HEK293 (cell line): ENCODE measurements around the gene SLFNL1.

Experiments used
- ATF2 ChIP-seq: fragments of 450-650 bp; formaldehyde crosslinking; IDR thresholded peaks from 2 replicates; pipeline ENCODE4 v1.5.1; 2016; ENCODE audit warnings: missing biosample characterization, missing genetic modification characterization, low read depth
- CTCF ChIP-seq: fragments of 450-650 bp; formaldehyde crosslinking; IDR thresholded peaks from 2 replicates; pipeline ENCODE4 v1.5.1; 2016; ENCODE audit warnings: missing biosample characterization, missing genetic modification characterization
- HOXC10 ChIP-seq: sonication (generic); formaldehyde crosslinking; IDR thresholded peaks from 2 replicates; pipeline ENCODE4 v1.8.1; 2023; ENCODE audit warnings: mild to moderate bottlenecking, missing genetic modification reagents
- KLF9 ChIP-seq: fragments of 450-650 bp; formaldehyde crosslinking; IDR thresholded peaks from 2 replicates; pipeline ENCODE4 v1.5.1; 2016; ENCODE audit warnings: missing biosample characterization, missing genetic modification characterization, low read depth
- REPIN1 ChIP-seq: fragments of 450-650 bp; formaldehyde crosslinking; IDR thresholded peaks from 2 replicates; pipeline ENCODE4 v1.5.1; 2017; ENCODE audit warnings: missing biosample characterization, missing genetic modification characterization, low read depth
- REST ChIP-seq: fragments of 450-650 bp; formaldehyde crosslinking; IDR thresholded peaks from 2 replicates; pipeline ENCODE4 v1.5.1; 2016; ENCODE audit warnings: missing biosample characterization, missing genetic modification characterization
- ZBTB6 ChIP-seq: fragments of 450-650 bp; formaldehyde crosslinking; IDR thresholded peaks from 2 replicates; pipeline ENCODE4 v1.5.1; 2017; ENCODE audit warnings: missing biosample characterization, missing genetic modification characterization
- ZNF366 ChIP-seq: fragments of 450-650 bp; formaldehyde crosslinking; conservative IDR thresholded peaks from 2 replicates; pipeline ENCODE4 v1.5.1; 2016; ENCODE audit warnings: missing biosample characterization, missing genetic modification characterization
- ZNF423 ChIP-seq: fragments of 450-650 bp; formaldehyde crosslinking; IDR thresholded peaks from 2 replicates; pipeline ENCODE4 v1.5.1; 2016; ENCODE audit warnings: missing biosample characterization, missing genetic modification characterization
- ZNF768 ChIP-seq: fragments of 450-650 bp; formaldehyde crosslinking; IDR thresholded peaks from 2 replicates; pipeline ENCODE4 v1.5.1; 2018; ENCODE audit warnings: missing biosample characterization, mild to moderate bottlenecking, missing genetic modification characterization
- ZNF792 ChIP-seq: fragments of 450-650 bp; formaldehyde crosslinking; IDR thresholded peaks from 2 replicates; pipeline ENCODE4 v1.5.1; 2016; ENCODE audit warnings: missing biosample characterization, missing genetic modification characterization
- ZNF837 ChIP-seq: fragments of 450-650 bp; formaldehyde crosslinking; IDR thresholded peaks from 2 replicates; pipeline ENCODE4 v1.5.1; 2016; ENCODE audit warnings: missing biosample characterization, missing genetic modification characterization

GRCh38 chr1:40986328-40986783 is 35.2 kb downstream of the SLFNL1 start:
- TF ChIP-seq REST (tag by site-specific recombination) = no peak
- TF ChIP-seq CTCF (tag by site-specific recombination) = no peak
- no peak for TF ChIP-seq REPIN1 (tag by site-specific recombination)
- TF ChIP-seq ZNF768 (tag by site-specific recombination) = no peak
- TF ChIP-seq ZNF366 = no peak
- TF ChIP-seq HOXC10 (CRISPR knock-in tag) = no peak
- no peak for TF ChIP-seq ZNF792 (tag by site-specific recombination)
- TF ChIP-seq ZNF423 (tag by site-specific recombination) = no peak
- no peak for TF ChIP-seq ZBTB6 (tag by site-specific recombination)
- TF ChIP-seq KLF9 (tag by site-specific recombination) = no peak
- no peak for TF ChIP-seq ZNF837 (tag by site-specific recombination)
- no peak for TF ChIP-seq ATF2 (tag by site-specific recombination)
